GM18520 (cell line): ENCODE results near the gene ZNF436.

ENCODE experiments used
- ATAC-seq: cut with Tn5 transposase; IDR thresholded peaks from one replicate; pipeline ENCODE4 v1.9.1; 2021; ENCODE audit not compliant: unreplicated experiment

Gene ZNF436

GRCh38 chr1:23369335-23370013 is at the start of gene ZNF436:
TSS of gene ZNF436 (minus strand) at chr1:23369836. CDS start at chr1:23368005, 1,831 bp downstream.
- no peak for ATAC-seq

DNA sequence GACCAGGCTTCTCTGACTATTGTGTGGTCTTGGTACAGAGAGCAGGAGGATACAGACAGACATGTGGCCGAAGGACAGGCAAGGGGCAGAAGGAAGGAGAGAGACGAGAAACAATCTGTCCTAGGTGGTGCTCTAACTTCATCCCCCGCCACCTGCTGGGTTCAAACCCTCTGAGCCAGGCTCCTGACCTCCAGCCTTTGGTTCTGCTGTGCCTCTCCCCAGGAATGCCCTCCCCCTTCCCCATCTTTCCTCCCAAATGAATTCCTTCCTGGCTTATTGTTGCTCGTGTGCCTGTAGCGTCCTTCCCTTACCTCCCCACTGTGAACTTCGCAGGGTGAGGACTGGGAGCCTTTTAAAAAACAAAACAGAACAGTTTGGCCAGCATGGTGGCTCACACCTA is 49.5 kb upstream of the ZNF436 start:
- ATAC-seq = no peak

GRCh38 chr1:23417570-23417969 is 47.9 kb upstream of the ZNF436 start:
- ATAC-seq = no peak

GRCh38 chr1:23416964-23417363 is 47.3 kb upstream of the ZNF436 start:
- no peak for ATAC-seq

DNA sequence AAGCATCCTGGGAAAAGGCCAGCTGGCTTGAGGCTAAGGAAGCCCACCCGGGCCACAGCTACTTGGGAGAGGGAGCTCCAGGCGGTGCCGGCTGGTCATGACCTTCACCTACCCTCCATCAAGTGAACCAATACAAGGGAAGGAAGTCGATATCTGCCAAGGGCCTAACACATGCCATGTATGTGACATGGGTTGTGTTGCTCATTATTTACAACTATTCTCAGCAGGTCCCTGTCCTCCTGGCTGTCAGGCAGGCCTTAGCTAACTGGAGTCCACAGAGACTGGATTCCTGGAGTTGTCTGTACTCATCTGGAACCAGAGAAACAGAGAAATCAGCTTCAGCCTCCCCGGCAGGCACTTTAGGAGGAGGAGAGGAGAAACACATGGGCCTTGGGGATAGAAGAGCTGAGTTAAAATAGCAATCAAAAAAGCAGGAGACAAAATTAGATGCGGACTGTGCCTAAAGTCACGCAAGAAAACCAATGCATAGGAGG is 39.2 kb upstream of the ZNF436 start:
- no peak for ATAC-seq

- no peak for ATAC-seq
Observed at GRCh38 chr1:23407016-23407630, 37.5 kb upstream of the ZNF436 start.

GRCh38 chr1:23405946-23406345 is 36.3 kb upstream of the ZNF436 start:
- no peak for ATAC-seq

GRCh38 chr1:23403735-23404486 is 34.3 kb upstream of the ZNF436 start:
- ATAC-seq = no peak

GRCh38 chr1:23403355-23403734 is 33.7 kb upstream of the ZNF436 start:
- ATAC-seq = no peak

GRCh38 chr1:23403038-23403336 is 33.4 kb upstream of the ZNF436 start:
- no peak for ATAC-seq

DNA sequence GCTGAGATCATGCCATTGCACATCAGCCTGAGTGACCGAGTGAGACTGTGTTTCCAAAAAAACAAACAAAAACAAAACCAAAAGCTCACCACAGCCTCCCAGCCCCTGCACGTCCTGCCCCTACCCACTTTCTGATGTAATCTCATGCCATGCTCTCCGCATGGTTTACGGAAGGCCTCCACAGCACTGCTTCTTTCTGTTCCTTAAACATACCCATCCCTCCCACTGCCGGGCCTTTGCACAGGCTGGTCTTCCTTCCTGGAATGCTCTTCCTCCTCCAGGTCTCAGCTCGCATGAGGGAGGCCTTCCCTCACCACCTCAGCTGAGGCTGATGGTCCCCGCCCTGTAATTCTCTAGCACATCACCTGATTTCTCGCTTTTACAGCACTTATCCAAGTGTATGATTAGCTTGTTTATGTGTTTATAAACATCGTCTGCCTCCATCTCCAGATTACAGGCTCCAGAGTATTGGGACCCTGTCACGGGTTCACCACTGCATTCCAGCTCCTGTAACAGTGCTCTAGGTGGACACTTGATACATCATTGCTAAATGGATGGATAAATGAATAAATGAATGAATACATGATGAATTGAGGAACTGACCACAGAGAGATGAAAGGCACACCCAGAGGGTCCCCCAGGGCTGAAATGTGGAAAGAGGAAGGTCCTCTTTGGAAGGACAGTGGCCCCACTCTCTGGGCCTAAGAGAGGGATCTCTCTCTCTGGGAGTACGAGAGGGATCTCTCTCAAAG is 32.8 kb upstream of the ZNF436 start:
- ATAC-seq = no peak

- ATAC-seq = no peak
Observed at GRCh38 chr1:23401313-23401712, 31.7 kb upstream of the ZNF436 start.

DNA sequence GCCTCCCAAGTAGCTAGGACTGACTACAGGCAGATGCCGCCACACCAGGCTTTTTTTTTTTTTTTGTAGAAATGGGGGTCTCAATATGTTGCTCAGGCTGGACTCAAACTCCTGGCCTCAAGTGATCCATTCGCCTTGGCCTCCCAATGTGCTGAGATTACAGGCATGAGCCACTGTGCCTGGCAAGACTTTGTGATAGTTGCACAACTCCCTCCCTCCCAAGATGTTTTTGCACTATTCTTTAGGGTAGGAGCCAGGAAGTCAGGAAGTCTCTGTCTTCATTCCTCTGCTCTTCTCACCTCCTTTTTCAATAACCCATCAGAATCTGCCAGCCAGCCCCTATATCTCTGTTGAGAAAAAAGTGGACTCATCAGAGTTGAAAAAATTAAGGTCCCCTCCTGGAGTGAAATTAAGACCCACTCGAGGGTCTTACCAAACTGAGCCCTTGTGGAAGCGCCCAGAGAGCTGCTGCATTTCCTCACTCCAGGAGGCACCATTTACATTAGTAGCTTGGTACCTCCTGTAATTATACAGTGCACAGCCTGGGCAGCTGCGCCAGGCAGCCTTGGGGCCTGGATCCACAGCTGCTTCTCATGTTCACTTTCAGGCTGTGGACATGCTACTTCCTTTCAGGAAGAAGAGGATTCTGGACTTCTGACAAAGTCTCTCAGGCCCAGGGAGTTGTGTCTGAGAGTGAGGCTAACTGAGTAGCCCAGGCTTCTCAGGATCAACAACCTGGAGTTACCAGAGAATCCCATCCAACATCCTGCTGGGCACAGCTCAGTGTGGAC is 30.9 kb upstream of the ZNF436 start:
- no peak for ATAC-seq

DNA sequence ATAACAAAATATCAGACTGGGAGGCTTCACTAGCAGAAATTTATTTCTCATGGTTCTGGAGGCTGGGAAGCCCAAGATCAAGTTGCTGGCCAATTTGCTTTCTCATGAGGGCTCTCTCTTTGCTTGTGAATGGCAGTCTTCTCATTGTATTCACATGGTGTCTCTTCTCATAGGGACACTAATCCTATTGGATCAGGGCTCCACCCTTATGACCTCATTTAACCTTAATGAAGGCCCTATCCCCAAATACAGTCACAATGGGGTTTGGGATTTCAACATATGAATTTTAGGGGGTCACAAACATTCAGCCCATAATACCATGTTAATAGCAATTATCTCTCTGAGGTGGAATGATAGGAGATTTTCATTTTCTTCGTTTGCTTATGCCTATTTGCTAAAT is 29.6 kb upstream of the ZNF436 start:
- ATAC-seq = no peak

GRCh38 chr1:23397908-23398307 is 28.3 kb upstream of the ZNF436 start:
- no peak for ATAC-seq

DNA sequence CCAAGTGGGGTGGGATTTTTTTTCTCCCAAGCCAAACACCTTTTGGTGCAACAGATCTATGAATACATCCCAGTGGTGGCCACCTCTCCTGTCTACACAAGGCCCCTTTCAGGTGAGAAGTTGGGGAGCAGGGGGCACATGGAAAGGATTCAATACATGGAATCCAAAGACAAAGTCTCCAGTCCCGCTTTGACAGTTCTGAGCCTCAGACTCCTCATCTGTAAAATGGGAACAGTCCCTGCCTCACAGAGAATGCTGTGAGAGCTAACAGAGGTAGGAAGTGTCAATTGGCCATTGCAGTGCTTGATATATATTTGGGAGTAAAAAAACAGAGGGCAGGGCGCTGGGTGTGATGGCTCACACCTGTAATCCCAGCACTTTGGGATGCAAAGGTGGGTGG is 26.7 kb upstream of the ZNF436 start:
- ATAC-seq = no peak

DNA sequence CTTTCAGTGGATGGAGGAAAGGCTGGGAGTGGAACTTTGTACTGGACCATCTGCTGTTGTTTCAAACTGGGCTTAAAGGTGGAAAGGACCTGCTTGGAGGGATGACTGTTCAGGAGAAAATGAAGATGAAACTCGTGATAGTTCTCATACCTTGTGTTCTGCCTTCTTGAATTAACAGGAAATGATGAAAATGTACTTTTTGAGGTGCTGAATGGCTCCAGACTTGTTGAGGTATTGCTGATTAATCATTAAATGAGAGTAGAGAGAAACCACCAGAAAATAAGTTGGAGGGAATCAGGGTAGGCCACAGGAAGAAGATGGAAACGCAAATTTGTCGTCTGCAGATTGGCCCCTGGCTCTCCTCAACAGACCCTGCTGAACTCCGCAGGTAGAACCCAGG is 26.2 kb upstream of the ZNF436 start:
- ATAC-seq = no peak

- ATAC-seq = no peak
Observed at GRCh38 chr1:23395154-23395724, 25.6 kb upstream of the ZNF436 start.

DNA sequence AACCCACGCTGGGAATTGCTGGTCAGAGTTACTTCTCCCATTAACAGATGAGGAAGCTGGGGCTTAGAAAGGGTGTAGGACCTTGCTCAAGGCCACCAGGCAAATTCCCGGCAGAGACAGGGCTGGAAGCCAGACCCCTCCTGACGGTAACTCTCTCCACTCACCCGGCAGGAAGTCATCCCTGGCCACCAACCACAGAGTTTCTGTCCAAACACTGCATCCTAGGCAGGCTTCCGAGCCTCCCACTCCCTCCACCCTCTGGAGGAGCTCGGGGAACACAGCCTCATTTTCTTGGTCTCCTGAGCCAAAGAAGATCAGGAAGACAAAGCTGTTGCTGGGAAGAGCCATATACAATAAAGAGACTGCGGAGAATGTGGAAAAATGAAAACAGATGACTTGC is 25.0 kb upstream of the ZNF436 start:
- no peak for ATAC-seq

DNA sequence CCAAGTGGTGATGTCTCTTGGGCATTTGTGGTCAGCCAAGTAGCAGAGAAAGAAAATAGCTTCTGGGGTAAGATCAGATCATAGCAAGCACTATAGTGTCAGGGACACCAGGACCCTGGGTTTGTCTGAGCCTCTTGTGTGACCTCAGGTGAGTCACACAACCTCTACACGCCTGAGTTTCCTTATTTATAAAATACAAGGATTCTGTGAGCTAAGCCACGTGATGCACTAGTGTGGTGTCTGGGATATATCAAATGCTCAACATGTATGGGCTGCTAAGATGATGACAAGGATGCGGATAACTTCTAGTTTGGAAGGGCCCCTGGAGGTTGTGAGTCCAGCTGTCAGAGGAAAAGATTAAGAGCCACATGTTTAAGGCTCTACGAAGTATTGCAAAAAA is 24.5 kb upstream of the ZNF436 start:
- no peak for ATAC-seq
